GM12801 (cell line): ENCODE results near the gene FAM228B.

Source experiments
- TF ChIP-seq, protein P1 (sequence below): IDR thresholded peaks from one replicate; pipeline ENCODE4 v1.5.1; 2011; ENCODE audit warnings: control low read depth; ENCODE audit not compliant: insufficient read length; ENCODE audit errors: extremely low read depth

Gene FAM228B

DNA sequence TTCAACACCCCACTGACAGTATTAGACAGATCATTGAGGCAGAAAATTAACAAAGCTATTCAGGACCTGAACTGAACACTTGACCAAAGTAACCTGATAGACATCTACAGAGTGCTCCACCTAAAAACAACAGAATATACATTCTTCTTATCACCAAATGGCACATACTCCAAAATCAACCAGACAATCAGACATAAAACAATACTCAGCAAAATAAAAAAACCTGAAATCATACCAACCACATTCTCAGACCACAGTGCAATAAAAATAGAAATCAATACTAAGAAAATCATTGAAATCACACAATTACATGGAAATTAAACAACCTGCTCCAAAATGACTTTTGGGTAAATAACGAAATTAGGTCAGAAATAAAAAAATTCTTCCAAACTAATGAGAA lies 15.9 kb upstream of the FAM228B start:
- TF ChIP-seq, protein P1, sequence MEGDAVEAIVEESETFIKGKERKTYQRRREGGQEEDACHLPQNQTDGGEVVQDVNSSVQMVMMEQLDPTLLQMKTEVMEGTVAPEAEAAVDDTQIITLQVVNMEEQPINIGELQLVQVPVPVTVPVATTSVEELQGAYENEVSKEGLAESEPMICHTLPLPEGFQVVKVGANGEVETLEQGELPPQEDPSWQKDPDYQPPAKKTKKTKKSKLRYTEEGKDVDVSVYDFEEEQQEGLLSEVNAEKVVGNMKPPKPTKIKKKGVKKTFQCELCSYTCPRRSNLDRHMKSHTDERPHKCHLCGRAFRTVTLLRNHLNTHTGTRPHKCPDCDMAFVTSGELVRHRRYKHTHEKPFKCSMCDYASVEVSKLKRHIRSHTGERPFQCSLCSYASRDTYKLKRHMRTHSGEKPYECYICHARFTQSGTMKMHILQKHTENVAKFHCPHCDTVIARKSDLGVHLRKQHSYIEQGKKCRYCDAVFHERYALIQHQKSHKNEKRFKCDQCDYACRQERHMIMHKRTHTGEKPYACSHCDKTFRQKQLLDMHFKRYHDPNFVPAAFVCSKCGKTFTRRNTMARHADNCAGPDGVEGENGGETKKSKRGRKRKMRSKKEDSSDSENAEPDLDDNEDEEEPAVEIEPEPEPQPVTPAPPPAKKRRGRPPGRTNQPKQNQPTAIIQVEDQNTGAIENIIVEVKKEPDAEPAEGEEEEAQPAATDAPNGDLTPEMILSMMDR = no peak

DNA sequence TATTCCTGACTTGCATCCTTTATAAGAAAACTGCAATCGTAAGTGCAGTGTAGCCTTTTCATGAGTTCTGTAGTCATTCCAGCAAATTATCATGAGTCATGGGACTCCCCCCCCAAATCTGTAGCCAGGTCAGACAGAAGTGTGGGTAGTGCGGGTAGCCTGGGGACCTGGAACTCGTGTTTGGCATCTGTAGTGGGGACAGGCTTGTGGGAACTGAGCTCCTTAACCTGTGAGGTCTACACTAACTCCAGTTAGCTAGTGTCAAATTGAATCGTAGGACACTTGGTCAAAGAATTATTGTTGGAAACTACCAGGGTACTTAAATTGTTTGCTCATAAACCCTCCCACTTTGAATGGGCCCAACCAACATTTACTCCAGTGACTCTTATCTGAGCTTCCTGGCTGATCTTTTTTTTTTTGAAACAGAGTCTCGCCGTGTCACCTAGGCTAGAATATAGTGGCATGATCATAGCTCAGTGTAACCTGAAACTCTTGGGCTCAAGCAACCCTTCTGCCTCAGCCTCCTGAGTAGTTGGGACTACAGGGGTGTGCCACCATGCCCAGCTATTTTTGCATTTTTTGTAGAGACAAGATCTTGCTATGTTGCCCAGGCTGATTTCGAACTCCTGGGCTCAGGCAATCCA lies 12.5 kb upstream of the FAM228B start:
- TF ChIP-seq, protein P1 = no peak

DNA sequence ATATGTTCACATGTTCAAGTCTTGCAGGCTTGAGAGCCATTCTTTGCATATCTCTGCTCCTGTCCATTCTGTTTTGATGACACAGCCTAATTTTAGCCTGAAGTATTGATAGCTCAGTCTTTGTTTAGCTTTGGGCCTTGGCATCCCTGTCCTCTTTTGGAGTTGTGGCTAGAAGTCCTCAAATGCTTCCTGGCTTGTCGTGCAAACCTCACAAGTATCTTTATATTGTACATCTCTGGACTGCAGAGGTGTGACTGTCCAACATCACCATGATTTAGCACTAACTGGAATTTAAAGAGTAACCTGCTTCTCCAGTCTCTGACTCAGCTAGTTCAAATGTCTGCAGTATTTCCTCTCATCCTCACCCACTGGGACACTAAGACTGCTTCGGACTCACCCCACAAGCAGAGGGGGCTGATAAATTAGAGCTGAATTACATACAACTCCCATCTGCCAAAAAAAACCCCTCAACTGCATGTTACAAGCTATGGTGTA lies 11.8 kb upstream of the FAM228B start:
- TF ChIP-seq, protein P1 = no peak

DNA sequence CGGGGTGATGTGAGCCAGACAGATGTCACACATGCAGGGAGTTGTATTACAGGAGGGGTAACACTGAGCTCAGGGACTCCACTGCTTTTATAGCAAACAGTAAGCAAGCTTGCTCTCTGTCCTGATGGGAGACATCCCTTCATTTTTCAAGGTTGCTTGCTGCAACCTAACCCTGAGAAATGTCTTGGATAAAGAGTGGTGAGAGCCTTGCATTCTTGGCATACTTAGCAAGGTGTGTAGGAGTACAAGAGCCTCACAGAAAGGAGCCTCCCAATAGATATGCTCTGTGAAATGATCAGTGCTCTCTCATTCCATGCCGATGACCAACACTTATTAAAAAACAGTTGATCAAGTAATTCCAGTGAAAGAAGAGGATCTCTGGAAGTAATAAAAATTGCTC lies 8.2 kb upstream of the FAM228B start:
- TF ChIP-seq, protein P1 = no peak

DNA sequence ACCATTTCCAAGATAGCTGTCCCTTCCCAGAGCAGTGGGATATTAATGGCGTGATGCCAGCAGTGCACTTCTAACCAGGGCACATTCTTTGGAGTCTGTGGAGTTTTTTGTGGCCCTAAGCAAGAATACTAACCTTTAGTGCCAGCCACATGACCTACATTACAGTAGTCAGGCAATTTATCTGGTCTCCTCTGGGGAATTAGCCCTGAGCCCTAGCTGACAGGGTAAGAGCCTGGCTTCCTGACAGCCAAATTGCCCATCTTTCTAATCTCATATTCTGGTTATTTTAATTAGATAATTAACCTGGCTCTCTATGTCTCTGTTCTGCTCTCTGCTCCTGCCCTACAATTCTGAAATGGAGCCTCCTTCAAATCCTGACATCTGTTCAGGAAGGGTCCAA lies 5.4 kb upstream of the FAM228B start:
- TF ChIP-seq, protein P1 = no peak

DNA sequence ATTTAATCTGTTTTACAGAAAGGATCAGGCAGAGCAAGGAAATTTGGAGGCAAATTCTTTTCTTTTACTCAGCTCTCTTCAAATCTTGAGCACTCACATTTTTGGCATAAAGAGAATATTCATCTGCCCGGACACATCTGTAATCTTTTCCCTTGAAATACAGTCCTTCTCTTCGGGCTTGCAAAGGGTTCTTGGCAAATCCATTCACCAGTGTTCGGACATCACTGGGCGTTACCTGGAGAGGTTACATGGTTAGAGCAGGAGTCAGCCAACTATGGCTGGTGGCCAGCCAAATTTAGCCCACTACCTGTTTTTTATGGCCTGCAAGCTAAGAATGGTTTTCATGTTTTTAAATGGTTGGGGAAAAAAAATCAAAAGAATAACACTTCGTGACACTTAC lies 2.2 kb upstream of the FAM228B start:
- TF ChIP-seq, protein P1 = no peak

DNA sequence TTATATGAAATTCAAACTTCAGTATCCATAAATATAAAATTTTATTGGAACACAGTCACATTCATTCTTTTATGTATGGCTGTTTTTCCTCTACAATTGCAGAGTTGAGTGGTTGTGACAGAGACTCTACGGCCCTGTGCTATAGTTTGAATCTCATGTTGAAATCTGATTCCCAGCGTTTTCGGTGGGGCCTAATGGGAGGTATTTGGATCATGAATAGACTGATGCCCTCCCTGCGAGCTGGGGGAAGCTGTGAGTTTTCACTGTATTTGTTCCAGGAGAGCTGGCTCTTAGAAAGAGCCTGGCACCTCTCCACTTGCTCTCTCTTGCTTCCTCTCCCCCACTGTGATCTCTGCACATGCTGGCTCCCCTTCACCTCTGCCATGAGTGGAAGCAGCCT lies 1.8 kb upstream of the FAM228B start:
- TF ChIP-seq, protein P1 = no peak
